ENCODE measurements around the gene EXOSC5. TPM values are rescaled to one million over a fixed set of nuclear protein-coding genes. Genes with fewer than 3 reads are reported as not detected.

Gene EXOSC5
- total and polyA plus RNA-seq, 9 of the 15 experiments (the other 6 are each of a cell fraction or from before 2014, with no cell fraction given): 10.9 to 75.5 (median 37.8) TPM

- TF ChIP-seq KDM5B (IDR thresholded peaks at IDR 0.05; ENCODE audit: insufficient replicate concordance, low read depth, low read length) (no peak), ZNF707 (CRISPR knock-in tag; conservative IDR thresholded peaks at IDR 0.05) (no peak), DEAF1 (CRISPR knock-in tag; IDR thresholded peaks at IDR 0.05) (no peak), L3MBTL2 (IDR thresholded peaks at IDR 0.05) (no peak), PKNOX1 (IDR thresholded peaks at IDR 0.05) (peak; percentile 98), RFX5 (IDR thresholded peaks at IDR 0.05; ENCODE audit: low read depth, low read length) (no peak), PHB2 (IDR thresholded peaks at IDR 0.05; ENCODE audit: low read depth) (no peak), ZBTB33 (CRISPR knock-in tag; IDR thresholded peaks at IDR 0.05) (no peak), CBX8 (IDR thresholded peaks at IDR 0.05; ENCODE audit: borderline replicate concordance, extremely low read depth, low read depth, low read length, poor library complexity, severe bottlenecking) (no peak), DPF2 (IDR thresholded peaks at IDR 0.05) (no peak), DNMT1 (IDR thresholded peaks at IDR 0.05) (no peak), ZBTB40 (IDR thresholded peaks at IDR 0.05) (peak; percentile 75), ZBTB40 (CRISPR knock-in tag; IDR thresholded peaks at IDR 0.05) (no peak), KAT7 (CRISPR knock-in tag; IDR thresholded peaks at IDR 0.05; ENCODE audit: borderline replicate concordance) (no peak)
These were observed 33.2 kb downstream of the EXOSC5 start, which contains the start of gene B9D2 (continued) for GRCh38 chr19:41363753-41364523.
